Muscle layer of duodenum (tissue), 2 donors: Measurements from ENCODE around the gene HGD.

Experiments
- H3K27ac ChIP-seq: one replicate; pipeline ENCODE4 v1.7.0; 2013; ENCODE audit warnings: mild to moderate bottlenecking, low read length
- H3K27me3 ChIP-seq: one replicate; pipeline ENCODE4 v1.7.0; 2013; ENCODE audit warnings: low read depth, mild to moderate bottlenecking, control low read depth, low read length
- H3K36me3 ChIP-seq, 2 donors: one replicate each; pipeline ENCODE4 v1.7.0; 2013; ENCODE audit warnings: low read length in 2 of 2, control low read depth in 1 of 2, mild to moderate bottlenecking in 1 of 2; ENCODE audit not compliant: insufficient read depth in 2 of 2, control insufficient read depth in 1 of 2
- H3K4me1 ChIP-seq, 2 donors: one replicate each; pipeline ENCODE4 v1.7.0; 2013; ENCODE audit warnings: low read length in 2 of 2, mild to moderate bottlenecking in 2 of 2, control low read depth in 1 of 2, moderate library complexity in 1 of 2; ENCODE audit not compliant: insufficient read depth in 2 of 2, control insufficient read depth in 1 of 2
- H3K4me3 ChIP-seq, 2 donors: one replicate each; pipeline ENCODE4 v1.7.0; 2013; ENCODE audit warnings: low read length in 2 of 2, low read depth in 1 of 2, mild to moderate bottlenecking in 1 of 2
- H3K9me3 ChIP-seq, 2 donors: one replicate each; pipeline ENCODE4 v1.7.0; 2013; ENCODE audit warnings: low read length in 2 of 2, control low read depth in 1 of 2, mild to moderate bottlenecking in 1 of 2; ENCODE audit not compliant: control insufficient read depth in 1 of 2
- donor health status: healthy.

Gene HGD

GRCh38 chr3:120693439-120694171 is 11.6 kb upstream of the HGD start:
- no peak overlapping the region for H3K4me3 ChIP-seq
- H3K27me3 ChIP-seq = no peaks in the 10 kb centered on the region
- no peaks in the 10 kb centered on the region for H3K9me3 ChIP-seq
- H3K4me1 ChIP-seq = peaks cover 0 to 7% of the 10 kb centered on the region in 2 donors
- H3K36me3 ChIP-seq = peaks cover 7 to 11% of the 10 kb centered on the region in 2 donors
- H3K27ac ChIP-seq = no peak overlapping the region

- H3K4me3 ChIP-seq = no peak overlapping the region
- peaks cover 0 to 7% of the 10 kb centered on the region in 2 donors for H3K36me3 ChIP-seq
- no peaks in the 10 kb centered on the region for H3K9me3 ChIP-seq
- H3K27me3 ChIP-seq = no peaks in the 10 kb centered on the region
- H3K27ac ChIP-seq = no peak overlapping the region
- H3K4me1 ChIP-seq = peaks cover 0 to 7% of the 10 kb centered on the region in 2 donors
Measured at GRCh38 chr3:120689395-120689794, 7.4 kb upstream of the HGD start.

- Histone ChIP-seq H3K36me3 (peaks cover 0 to 7% of the 10 kb centered on the region in 2 donors), H3K9me3 (no peaks in the 10 kb centered on the region), H3K4me1 (peaks cover 0 to under 1% of the 10 kb centered on the region in 2 donors), H3K27me3 (no peaks in the 10 kb centered on the region), H3K4me3 (no peak overlapping the region), H3K27ac (no peak overlapping the region)
Measured at GRCh38 chr3:120688121-120688520, 6.1 kb upstream of the HGD start.

- Histone ChIP-seq H3K27me3 (no peaks in the 10 kb centered on the region), H3K27ac (no peak overlapping the region), H3K4me3 (no peak overlapping the region), H3K4me1 (no peaks in the 10 kb centered on the region), H3K36me3 (peaks cover 0 to 7% of the 10 kb centered on the region in 2 donors), H3K9me3 (no peaks in the 10 kb centered on the region)
Measured at GRCh38 chr3:120685411-120685810, 3.4 kb upstream of the HGD start.

- Histone ChIP-seq H3K27ac (no peak overlapping the region), H3K4me3 (no peak overlapping the region), H3K4me1 (no peaks in the 10 kb centered on the region)
Measured at GRCh38 chr3:120684896-120685295, 2.9 kb upstream of the HGD start.

GRCh38 chr3:120683671-120684301 is 1.7 kb upstream of the HGD start:
- H3K27me3 ChIP-seq = no peaks in the 10 kb centered on the region
- H3K27ac ChIP-seq = no peak overlapping the region

More at GRCh38 chr3:120684896-120685295, 2.9 kb upstream of the HGD start:
- no peaks in the 10 kb centered on the region for H3K27me3 ChIP-seq
- peaks cover 0 to 7% of the 10 kb centered on the region in 2 donors for H3K36me3 ChIP-seq
- H3K9me3 ChIP-seq = no peaks in the 10 kb centered on the region

GRCh38 chr3:120683213-120683612 is 1.2 kb upstream of the HGD start:
- no peak overlapping the region for H3K27ac ChIP-seq
- no peak overlapping the region for H3K4me3 ChIP-seq
- H3K36me3 ChIP-seq = no peaks in the 10 kb centered on the region
- no peaks in the 10 kb centered on the region for H3K27me3 ChIP-seq
- no peaks in the 10 kb centered on the region for H3K9me3 ChIP-seq
- peaks cover 0 to 8% of the 10 kb centered on the region in 2 donors for H3K4me1 ChIP-seq

More at GRCh38 chr3:120683671-120684301, 1.7 kb upstream of the HGD start:
- H3K4me1 ChIP-seq = peaks cover 0 to 2% of the 10 kb centered on the region in 2 donors
- no peak overlapping the region for H3K4me3 ChIP-seq
- H3K9me3 ChIP-seq = no peaks in the 10 kb centered on the region
- no peaks in the 10 kb centered on the region for H3K36me3 ChIP-seq

- Histone ChIP-seq H3K9me3 (no peaks in the 10 kb centered on the region), H3K4me3 (peak overlapping the region in 1 of 2 donors; percentile 30), H3K4me1 (peaks cover 0 to 11% of the 10 kb centered on the region in 2 donors), H3K27ac (peak overlapping the region; percentile 71), H3K27me3 (no peaks in the 10 kb centered on the region), H3K36me3 (no peaks in the 10 kb centered on the region)
Measured at GRCh38 chr3:120681506-120682038, 467 bp downstream of the HGD start.

- no peak overlapping the region for H3K4me3 ChIP-seq
- no peak overlapping the region for H3K27ac ChIP-seq
- no peaks in the 10 kb centered on the region for H3K36me3 ChIP-seq
- no peaks in the 10 kb centered on the region for H3K9me3 ChIP-seq
- H3K4me1 ChIP-seq = peaks cover 0 to 11% of the 10 kb centered on the region in 2 donors
- no peaks in the 10 kb centered on the region for H3K27me3 ChIP-seq
Measured at GRCh38 chr3:120681018-120681417, 1.0 kb downstream of the HGD start.

GRCh38 chr3:120680193-120680894 is 1.7 kb downstream of the HGD start:
- H3K36me3 ChIP-seq = no peaks in the 10 kb centered on the region
- peaks cover 0 to 11% of the 10 kb centered on the region in 2 donors for H3K4me1 ChIP-seq
- no peak overlapping the region for H3K4me3 ChIP-seq
- H3K27me3 ChIP-seq = no peaks in the 10 kb centered on the region
- H3K27ac ChIP-seq = no peak overlapping the region
- no peaks in the 10 kb centered on the region for H3K9me3 ChIP-seq

GRCh38 chr3:120678984-120679383 is 3.1 kb downstream of the HGD start:
- Histone ChIP-seq H3K27ac (peak overlapping the region; percentile 52), H3K9me3 (no peaks in the 10 kb centered on the region), H3K27me3 (no peaks in the 10 kb centered on the region), H3K36me3 (no peaks in the 10 kb centered on the region), H3K4me1 (peaks cover 0 to 11% of the 10 kb centered on the region in 2 donors), H3K4me3 (peak overlapping the region; percentile 7 to 43)
